Stimulated activated CD8-positive, alpha-beta memory T cell treated with anti-CD3 and anti-CD28 coated beads, Interleukin-4, amount 100 ng/mL, for 4 hours (primary cell): ENCODE measurements around the gene TIAL1.
"Not testable (repeated sequence)": the region's sequence is repeated elsewhere in the genome, so short reads cannot be mapped to it uniquely, and the experiment has no call there.

ENCODE experiments used
- DNase-seq, 2 donors: peaks; one replicate each; pipeline ENCODE4 v3.0.0-alpha.2; 2020; ENCODE audit warnings: low read depth in 2 of 2, low spot score in 1 of 2

Gene TIAL1

GRCh38 chr10:119596537-119597404, at the start of gene TIAL1:
Gene TIAL1 (minus strand): TSS chr10:119596964. CDS start chr10:119596465, 499 bp downstream.
- DNase-seq = peak; percentile 79 to 88

- DNase-seq = no peak
These were observed 48.2 kb upstream of the TIAL1 start for GRCh38 chr10:119644994-119645393.

GRCh38 chr10:119644205-119644814, 47.5 kb upstream of the TIAL1 start:
- no peak for DNase-seq

GRCh38 chr10:119643306-119644204, 46.8 kb upstream of the TIAL1 start:
- no peak for DNase-seq

GRCh38 chr10:119642556-119643111, 45.9 kb upstream of the TIAL1 start:
- no peak for DNase-seq

GRCh38 chr10:119640875-119641526, 44.2 kb upstream of the TIAL1 start:
- no peak for DNase-seq

- no peak for DNase-seq
These were observed 43.6 kb upstream of the TIAL1 start for GRCh38 chr10:119640384-119640783.

GRCh38 chr10:119638982-119639381, 42.2 kb upstream of the TIAL1 start:
- no peak for DNase-seq

GRCh38 chr10:119637631-119638030, 40.9 kb upstream of the TIAL1 start:
- DNase-seq = no peak

- DNase-seq = no peak
These were observed 37.4 kb upstream of the TIAL1 start for GRCh38 chr10:119634219-119634544.

- DNase-seq = no peak
These were observed 36.9 kb upstream of the TIAL1 start for GRCh38 chr10:119633538-119634218.

- no peak for DNase-seq
These were observed 33.5 kb upstream of the TIAL1 start for GRCh38 chr10:119630300-119630699.

- DNase-seq = no peak
These were observed 29.0 kb upstream of the TIAL1 start for GRCh38 chr10:119625570-119626280.

- no peak for DNase-seq
These were observed 24.3 kb upstream of the TIAL1 start for GRCh38 chr10:119621078-119621384.

- no peak for DNase-seq
These were observed 23.7 kb upstream of the TIAL1 start for GRCh38 chr10:119620241-119621077.

GRCh38 chr10:119619811-119620210, 23.0 kb upstream of the TIAL1 start:
- not testable (repeated sequence) for DNase-seq

- DNase-seq = no peak
These were observed 22.5 kb upstream of the TIAL1 start for GRCh38 chr10:119619215-119619614.

GRCh38 chr10:119616882-119617570, 20.3 kb upstream of the TIAL1 start:
- no peak for DNase-seq
